IMR-90 (cell line): Measurements from ENCODE around the gene C7orf57. TPM values are rescaled to one million over a fixed set of nuclear protein-coding genes. Genes with fewer than 3 reads are reported as not detected.

Experiments
- ATAC-seq: fragments of 200-7000 bp; cut with Tn5 transposase; 2 replicates; pipeline ENCODE4 v1.9.1; 2020; ENCODE audit warnings: low read depth, mild to moderate bottlenecking, moderate library complexity
- BruUV-seq: library from RNA; stranded (reverse); fragments of 400-500 nt; replicated peaks from 2 replicates; lab custom pipeline; 2021; lab: Mats Ljungman, UMichigan
- CTCF ChIA-PET: fragments of 300-600 bp; formaldehyde crosslinking; extraction: SDS; loops from one replicate; lab custom pipeline; 2021; ENCODE audit warnings: antibody characterized with exemption; lab: Yijun Ruan, JAX
- POLR2A ChIA-PET: fragments of 300-600 bp; sonication (Branson Sonifier 250); formaldehyde crosslinking; loops from one replicate; lab custom pipeline; 2022; ENCODE audit warnings: antibody characterized with exemption; ENCODE audit not compliant: unreplicated experiment; lab: Charles Lee
- DNase-seq: peaks from one replicate; pipeline ENCODE4 v3.0.0; 2013
- H2AFZ ChIP-seq: replicated peaks from 2 replicates; pipeline ENCODE3; 2013; ENCODE audit warnings: low read length, mild to moderate bottlenecking; ENCODE audit not compliant: poor library complexity
- H2AK5ac ChIP-seq: 2 replicates; pipeline ENCODE4 v1.6.1; 2013; ENCODE audit warnings: low read depth, low read length, inconsistent platforms
- H2AK9ac ChIP-seq: replicated peaks from 2 replicates; pipeline ENCODE3; 2013; ENCODE audit warnings: mild to moderate bottlenecking, low read depth, low read length, moderate library complexity; ENCODE audit not compliant: poor library complexity
- H2BK120ac ChIP-seq: 2 replicates; pipeline ENCODE4 v1.6.1; 2013; ENCODE audit warnings: low read depth, low read length, inconsistent platforms
- H2BK15ac ChIP-seq: 3 replicates; pipeline ENCODE4 v1.6.1; 2013; ENCODE audit warnings: low read depth, low read length, inconsistent platforms
- H2BK20ac ChIP-seq: 2 replicates; pipeline ENCODE4 v1.6.1; 2013; ENCODE audit warnings: low read depth, mild to moderate bottlenecking, inconsistent platforms, low read length, moderate library complexity
- H2BK5ac ChIP-seq: 2 replicates; pipeline ENCODE4 v1.6.1; 2013; ENCODE audit warnings: mild to moderate bottlenecking, low read depth, low read length, inconsistent platforms; ENCODE audit not compliant: poor library complexity, severe bottlenecking
- H3K14ac ChIP-seq: replicated peaks from 2 replicates; pipeline ENCODE4 v1.6.1; 2013; ENCODE audit warnings: low read depth, low read length, inconsistent platforms
- H3K18ac ChIP-seq: 2 replicates; pipeline ENCODE4 v1.6.1; 2013; ENCODE audit warnings: low read depth, low read length, control low read depth
- H3K23ac ChIP-seq: 2 replicates; pipeline ENCODE4 v1.6.1; 2013; ENCODE audit warnings: low read depth, low read length, inconsistent platforms
- H3K27ac ChIP-seq: 2 replicates; pipeline ENCODE4 v1.5.1; 2013; ENCODE audit warnings: mild to moderate bottlenecking, control low read depth, low read length; ENCODE audit not compliant: insufficient read depth
- H3K27me3 ChIP-seq: 2 replicates; pipeline ENCODE4 v1.6.1; 2013; ENCODE audit warnings: low read length; ENCODE audit not compliant: control insufficient read depth, insufficient read depth
- H3K36me3 ChIP-seq: 2 replicates; pipeline ENCODE4 v1.6.1; 2013; ENCODE audit warnings: low read length, mixed read lengths; ENCODE audit not compliant: control insufficient read depth, insufficient read depth
- H3K4ac ChIP-seq: 2 replicates; pipeline ENCODE4 v1.6.1; 2013; ENCODE audit warnings: low read depth, low read length, inconsistent platforms
- H3K4me1 ChIP-seq: 2 replicates; pipeline ENCODE4 v1.6.1; 2013; ENCODE audit warnings: low read length, mixed read lengths; ENCODE audit not compliant: control insufficient read depth, insufficient read depth
- H3K4me2 ChIP-seq: 2 replicates; pipeline ENCODE4 v1.6.1; 2013; ENCODE audit warnings: low read depth, mild to moderate bottlenecking, control low read depth, low read length, moderate library complexity
- H3K4me3 ChIP-seq: 2 replicates; pipeline ENCODE4 v1.5.1; 2013; ENCODE audit warnings: low read depth, mild to moderate bottlenecking, control low read depth, low read length, moderate library complexity; ENCODE audit not compliant: insufficient read depth
- H3K56ac ChIP-seq: 2 replicates; pipeline ENCODE4 v1.6.1; 2013; ENCODE audit warnings: low read length, inconsistent platforms; ENCODE audit not compliant: insufficient read depth; ENCODE audit errors: extremely low read depth
- H3K79me1 ChIP-seq, 2 experiments: 2 replicates each; pipeline ENCODE4 v1.6.1; 2013; ENCODE audit warnings: low read length in 2 of 2, inconsistent platforms in 1 of 2, low read depth in 1 of 2
- H3K9ac ChIP-seq: 2 replicates; pipeline ENCODE4 v1.6.1; 2013; ENCODE audit warnings: low read depth, low read length, control low read depth
- H3K9me1 ChIP-seq: 2 replicates; pipeline ENCODE4 v1.6.1; 2013; ENCODE audit warnings: low read length, inconsistent platforms; ENCODE audit not compliant: insufficient read depth
- H3K9me3 ChIP-seq: 2 replicates; pipeline ENCODE4 v1.6.1; 2013; ENCODE audit warnings: low read length; ENCODE audit not compliant: control insufficient read depth, insufficient read depth
- H4K20me1 ChIP-seq: 2 replicates; pipeline ENCODE4 v1.6.1; 2013; ENCODE audit warnings: low read length, inconsistent platforms; ENCODE audit not compliant: insufficient read depth
- H4K5ac ChIP-seq: 2 replicates; pipeline ENCODE4 v1.6.1; 2013; ENCODE audit warnings: mild to moderate bottlenecking, low read depth, low read length, control low read depth
- H4K8ac ChIP-seq, 2 experiments: 2 replicates each; pipeline ENCODE4 v1.6.1; 2013; ENCODE audit warnings: low read depth in 2 of 2, low read length in 2 of 2, control low read depth in 1 of 2, inconsistent platforms in 1 of 2
- H4K91ac ChIP-seq: 2 replicates; pipeline ENCODE4 v1.6.1; 2013; ENCODE audit warnings: low read depth, low read length, inconsistent platforms; ENCODE audit not compliant: insufficient read depth
- MAFK ChIP-seq: IDR thresholded peaks from 2 replicates; pipeline ENCODE4 v1.6.1; 2012; ENCODE audit warnings: low read depth, low read length, improper control_type of control experiment
- MAZ ChIP-seq: IDR thresholded peaks from 2 replicates; pipeline ENCODE4 v1.6.1; 2012; ENCODE audit warnings: low read depth, mild to moderate bottlenecking, low read length, improper control_type of control experiment, moderate library complexity, borderline replicate concordance
- RCOR1 ChIP-seq: IDR thresholded peaks from 2 replicates; pipeline ENCODE4 v1.6.1; 2012; ENCODE audit warnings: mild to moderate bottlenecking, low read length, improper control_type of control experiment; ENCODE audit not compliant: insufficient replicate concordance
- WGBS, 2 experiments: methylation state at CpG; one replicate each; pipeline versions ENCODE4 v1.1.5 to v1.1.7; 2013; ENCODE audit warnings: missing lambda C conversion rate in 2 of 2; ENCODE audit not compliant: insufficient read length in 1 of 2; ENCODE audit errors: extremely low coverage in 2 of 2; 5-methylcytosine and 5-hydroxymethylcytosine counted together
- dilution Hi-C: fragments of 300-500 bp; cut with HindIII; formaldehyde crosslinking; loops from one replicate; pipeline ENCODE4 v1.14.3; 2018; ENCODE audit warnings: low sequenced_read_pairs; ENCODE audit not compliant: unreplicated experiment
- in situ Hi-C: fragments of 300-500 bp; cut with MboI; formaldehyde crosslinking; loops from 3 replicates; pipeline ENCODE4 v1.14.3; 2019; ENCODE audit warnings: low sequenced_read_pairs, inconsistent platforms, mixed read lengths
- intact Hi-C: fragments of 100-400 bp; cut with micrococcal nuclease; formaldehyde crosslinking; loops from 2 replicates; pipeline ENCODE4 v1.10.0; 2022
- polyA plus RNA-seq, 3 experiments: library from polyadenylated mRNA; depleted of rRNA; stranded (reverse); fragments of >200 nt; gene quantifications; 2 replicates each; pipeline ENCODE4 v1.2.3, GENCODE V29; 2012; ENCODE audit warnings: low replicate concordance in 1 of 3
- total RNA-seq: library from RNA; depleted of rRNA; stranded (reverse); fragments of >200 nt; gene quantifications from 2 replicates; pipeline ENCODE4 v1.2.3, GENCODE V29; 2012

Gene C7orf57
- total and polyA plus RNA-seq, 2 of the 4 experiments (the other 2 are of a cell fraction) = not detected

GRCh38 chr7:48059706-48060105 is 24.4 kb downstream of the C7orf57 start:
- H2BK15ac ChIP-seq = no peak overlapping the region
- BruUV-seq = no TSS peak

More at GRCh38 chr7:48059706-48060105, 24.4 kb downstream of the C7orf57 start:
- H2AK5ac ChIP-seq = no peak overlapping the region
- ChIA-PET POLR2A (no interaction called here), CTCF (interaction anchor here (0.6 to 1.3 kb wide), 2 partner anchors 8 to 12 kb away, joined by 3 to 4 read pairs; no protein-coding TSS in a partner anchor)
- H3K79me1 ChIP-seq = no peaks in the 10 kb centered on the region
- no peak for DNase-seq
- no peak overlapping the region for H2AFZ ChIP-seq
- WGBS, 2 experiments = no CpG with 5 or more reads among the region's 5 CpGs
- no peaks in the 10 kb centered on the region for H3K36me3 ChIP-seq
- dilution Hi-C loops = no loop called here
- H3K27ac ChIP-seq = no peak overlapping the region
- intact Hi-C loops = no loop called here
- H2BK20ac ChIP-seq = no peak overlapping the region
- no peak overlapping the region for H4K8ac ChIP-seq
- H4K5ac ChIP-seq = no peak overlapping the region
- no peaks in the 10 kb centered on the region for H3K4me1 ChIP-seq
- no peak overlapping the region for H3K4me3 ChIP-seq
- H3K9me1 ChIP-seq = no peaks in the 10 kb centered on the region
- H3K9ac ChIP-seq = no peak overlapping the region
- ATAC-seq = no peak
- no peaks in the 10 kb centered on the region for H3K9me3 ChIP-seq
- TF ChIP-seq MAFK (peak; percentile 64), MAZ (no peak), RCOR1 (no peak)
- in situ Hi-C loops = no loop called here
- H2AK9ac ChIP-seq = no peak overlapping the region
- H3K4me2 ChIP-seq = no peak overlapping the region
- H3K18ac ChIP-seq = no peak overlapping the region
- H3K14ac ChIP-seq = no peak overlapping the region
- H3K23ac ChIP-seq = no peak overlapping the region
- H2BK120ac ChIP-seq = no peak overlapping the region
- no peaks in the 10 kb centered on the region for H4K20me1 ChIP-seq
- no peak overlapping the region for H3K56ac ChIP-seq
- H2BK5ac ChIP-seq = no peak overlapping the region
- no peak overlapping the region for H4K91ac ChIP-seq
- no peaks in the 10 kb centered on the region for H3K27me3 ChIP-seq
- H3K4ac ChIP-seq = no peak overlapping the region
